MM.1S (cell line): ENCODE data around the gene MANBA.

Source experiments
- DNase-seq: peaks from one replicate; pipeline ENCODE4 v3.0.0-alpha.2; 2015
- H2AFZ ChIP-seq: fragments of 300-600 bp; sonication (generic); 2 replicates; pipeline ENCODE4 v1.6.0; 2016; ENCODE audit warnings: antibody characterized with exemption, low read length
- H3F3A ChIP-seq: fragments of 300-600 bp; sonication (generic); 2 replicates; pipeline ENCODE4 v1.6.1; 2016; ENCODE audit warnings: mild to moderate bottlenecking, antibody characterized with exemption, low read length, moderate library complexity, mixed read lengths; ENCODE audit not compliant: insufficient read depth
- H3K27ac ChIP-seq: fragments of 300-600 bp; sonication (generic); 2 replicates; pipeline ENCODE4 v1.5.1; 2016; ENCODE audit warnings: mild to moderate bottlenecking, low read length
- H3K27me3 ChIP-seq: fragments of 300-600 bp; sonication (generic); replicated peaks from 2 replicates; pipeline ENCODE4 v1.6.0; 2016; ENCODE audit warnings: low read length; ENCODE audit not compliant: insufficient read depth
- H3K36me3 ChIP-seq: fragments of 300-600 bp; sonication (generic); replicated peaks from 2 replicates; pipeline ENCODE4 v1.6.1; 2016; ENCODE audit warnings: mild to moderate bottlenecking, low read length, mixed read lengths; ENCODE audit not compliant: insufficient read depth
- H3K4me1 ChIP-seq: fragments of 300-600 bp; sonication (generic); 2 replicates; pipeline ENCODE4 v1.6.1; 2016; ENCODE audit warnings: low read length, mixed read lengths
- H3K4me2 ChIP-seq: fragments of 300-600 bp; sonication (generic); 2 replicates; pipeline ENCODE4 v1.6.0; 2016; ENCODE audit warnings: low read depth, low read length
- H3K4me3 ChIP-seq: fragments of 300-600 bp; sonication (generic); 2 replicates; pipeline ENCODE4 v1.5.1; 2016; ENCODE audit warnings: low read length, mixed read lengths
- H3K79me2 ChIP-seq: fragments of 300-600 bp; sonication (generic); 2 replicates; pipeline ENCODE4 v1.6.1; 2016; ENCODE audit warnings: mixed run types, low read length, mixed read lengths
- H3K9ac ChIP-seq: fragments of 300-600 bp; sonication (generic); 2 replicates; pipeline ENCODE4 v1.6.1; 2016; ENCODE audit warnings: low read length, mixed read lengths
- H3K9me2 ChIP-seq: fragments of 300-600 bp; sonication (generic); replicated peaks from 2 replicates; pipeline ENCODE4 v1.6.1; 2016; ENCODE audit warnings: mild to moderate bottlenecking, low read length, mixed read lengths; ENCODE audit not compliant: insufficient read depth
- H3K9me3 ChIP-seq: fragments of 300-600 bp; sonication (generic); replicated peaks from 2 replicates; pipeline ENCODE4 v1.6.1; 2016; ENCODE audit warnings: mild to moderate bottlenecking, low read length, mixed read lengths; ENCODE audit not compliant: insufficient read depth
- H4K20me1 ChIP-seq: fragments of 300-600 bp; sonication (generic); 2 replicates; pipeline ENCODE4 v1.6.1; 2016; ENCODE audit warnings: mild to moderate bottlenecking, low read length, moderate library complexity, mixed read lengths; ENCODE audit not compliant: insufficient read depth
- CTCF ChIP-seq: fragments of 300-600 bp; sonication (generic); IDR thresholded peaks from 2 replicates; pipeline ENCODE4 v1.5.1; 2016; ENCODE audit warnings: antibody characterized with exemption, low read length, mixed read lengths
- EZH2 ChIP-seq: fragments of 300-600 bp; sonication (generic); optimal IDR thresholded peaks from 2 replicates; pipeline ENCODE3; 2017; ENCODE audit warnings: low read depth, mild to moderate bottlenecking, antibody characterized with exemption, low read length, mixed read lengths
- EZH2phosphoT487 ChIP-seq: fragments of 300-600 bp; sonication (generic); IDR thresholded peaks from 2 replicates; pipeline ENCODE4 v1.6.1; 2018; ENCODE audit warnings: antibody characterized with exemption, low read length

Gene MANBA

GRCh38 chr4:102705391-102705935, 55.3 kb downstream of the MANBA start:
- no peak overlapping the region for H3K4me3 ChIP-seq
- no peak overlapping the region for H2AFZ ChIP-seq
- no peaks in the 10 kb centered on the region for H4K20me1 ChIP-seq
- H3F3A ChIP-seq = no peaks in the 10 kb centered on the region
- H3K27ac ChIP-seq = no peak overlapping the region
- H3K9me2 ChIP-seq = no peaks in the 10 kb centered on the region
- no peak for TF ChIP-seq EZH2
- TF ChIP-seq CTCF = no peak
- no peak for TF ChIP-seq EZH2phosphoT487
- H3K9me3 ChIP-seq = no peaks in the 10 kb centered on the region
- no peak overlapping the region for H3K9ac ChIP-seq
- no peak for DNase-seq
- no peaks in the 10 kb centered on the region for H3K36me3 ChIP-seq
- H3K27me3 ChIP-seq = no peaks in the 10 kb centered on the region
- H3K4me1 ChIP-seq = no peaks in the 10 kb centered on the region
- H3K4me2 ChIP-seq = no peak overlapping the region
- H3K79me2 ChIP-seq = no peaks in the 10 kb centered on the region

- no peaks in the 10 kb centered on the region for H4K20me1 ChIP-seq
- no peaks in the 10 kb centered on the region for H3K27me3 ChIP-seq
- H3K79me2 ChIP-seq = no peaks in the 10 kb centered on the region
- no peaks in the 10 kb centered on the region for H3K9me3 ChIP-seq
- no peaks in the 10 kb centered on the region for H3F3A ChIP-seq
- no peak overlapping the region for H3K4me3 ChIP-seq
- H2AFZ ChIP-seq = no peak overlapping the region
- TF ChIP-seq EZH2phosphoT487 (no peak), CTCF (no peak), EZH2 (no peak)
- no peak overlapping the region for H3K27ac ChIP-seq
- H3K4me2 ChIP-seq = no peak overlapping the region
- no peaks in the 10 kb centered on the region for H3K9me2 ChIP-seq
- H3K36me3 ChIP-seq = no peaks in the 10 kb centered on the region
- H3K4me1 ChIP-seq = no peaks in the 10 kb centered on the region
- H3K9ac ChIP-seq = no peak overlapping the region
- no peak for DNase-seq
Measured at GRCh38 chr4:102696758-102697157, 64.0 kb downstream of the MANBA start.

- H3K4me1 ChIP-seq = no peaks in the 10 kb centered on the region
- TF ChIP-seq EZH2phosphoT487 (no peak), CTCF (no peak), EZH2 (no peak)
- H3K36me3 ChIP-seq = no peaks in the 10 kb centered on the region; the same call in 1 of the 2 replicates
- H3K4me2 ChIP-seq = no peak overlapping the region
- DNase-seq = no peak
- H3K9me2 ChIP-seq = no peaks in the 10 kb centered on the region
- H3K27ac ChIP-seq = no peak overlapping the region
- H3F3A ChIP-seq = no peaks in the 10 kb centered on the region
- no peak overlapping the region for H2AFZ ChIP-seq
- no peaks in the 10 kb centered on the region for H4K20me1 ChIP-seq
- H3K79me2 ChIP-seq = no peaks in the 10 kb centered on the region
- no peak overlapping the region for H3K4me3 ChIP-seq
- H3K9me3 ChIP-seq = no peaks in the 10 kb centered on the region
- H3K27me3 ChIP-seq = no peaks in the 10 kb centered on the region
- H3K9ac ChIP-seq = no peak overlapping the region
Measured at GRCh38 chr4:102694791-102695190, 66.0 kb downstream of the MANBA start.
